ENCODE data around the gene ZNF454. TPM values are rescaled to one million over a fixed set of nuclear protein-coding genes. Genes with fewer than 3 reads are reported as not detected.

ZNF454 gene
- total and polyA plus RNA-seq, 9 donors = 2.2 to 7.4 (median 4.4) TPM

DNA sequence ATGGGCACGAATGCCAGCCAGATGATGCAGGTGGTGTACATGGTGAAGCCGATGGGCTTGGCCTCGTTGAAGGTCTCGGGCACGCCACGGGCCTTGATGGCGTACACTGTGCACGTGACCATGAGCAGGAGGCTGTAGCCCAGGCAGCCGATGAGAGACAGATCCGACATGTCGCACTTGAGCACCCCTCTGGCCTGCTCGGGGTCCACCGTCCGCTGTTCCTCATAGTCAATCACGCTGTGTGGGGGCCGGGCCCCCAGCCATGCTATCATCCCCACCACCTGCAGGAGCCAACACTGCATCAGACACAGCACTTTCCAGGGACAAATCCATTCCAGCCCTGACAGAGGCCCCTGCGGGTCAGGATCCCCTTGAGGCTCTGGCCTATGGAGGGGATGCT, 41.9 kb downstream of the ZNF454 start:
- 94 to 98% (median 96%) methylated on average over 17 of the region's 17 CpGs for WGBS, 3 donors
- intact Hi-C loops (cut with DNase I) = no loop called here
- H3K36me3 ChIP-seq = no peaks in the 10 kb centered on the region
- no peak overlapping the region for H3K4me3 ChIP-seq
- H3K4me1 ChIP-seq (ENCODE audit: insufficient read depth) = no peaks in the 10 kb centered on the region
- DNase-seq = no peak
- peaks cover 6 to 21% of the 10 kb centered on the region in 2 donors for H3K9me3 ChIP-seq
- H3K27me3 ChIP-seq = no peaks in the 10 kb centered on the region
- TF ChIP-seq POLR2A (IDR thresholded peaks at IDR 0.05) (no peak), EP300 (IDR thresholded peaks at IDR 0.05) (no peak)
- TF ChIP-seq, protein P1, sequence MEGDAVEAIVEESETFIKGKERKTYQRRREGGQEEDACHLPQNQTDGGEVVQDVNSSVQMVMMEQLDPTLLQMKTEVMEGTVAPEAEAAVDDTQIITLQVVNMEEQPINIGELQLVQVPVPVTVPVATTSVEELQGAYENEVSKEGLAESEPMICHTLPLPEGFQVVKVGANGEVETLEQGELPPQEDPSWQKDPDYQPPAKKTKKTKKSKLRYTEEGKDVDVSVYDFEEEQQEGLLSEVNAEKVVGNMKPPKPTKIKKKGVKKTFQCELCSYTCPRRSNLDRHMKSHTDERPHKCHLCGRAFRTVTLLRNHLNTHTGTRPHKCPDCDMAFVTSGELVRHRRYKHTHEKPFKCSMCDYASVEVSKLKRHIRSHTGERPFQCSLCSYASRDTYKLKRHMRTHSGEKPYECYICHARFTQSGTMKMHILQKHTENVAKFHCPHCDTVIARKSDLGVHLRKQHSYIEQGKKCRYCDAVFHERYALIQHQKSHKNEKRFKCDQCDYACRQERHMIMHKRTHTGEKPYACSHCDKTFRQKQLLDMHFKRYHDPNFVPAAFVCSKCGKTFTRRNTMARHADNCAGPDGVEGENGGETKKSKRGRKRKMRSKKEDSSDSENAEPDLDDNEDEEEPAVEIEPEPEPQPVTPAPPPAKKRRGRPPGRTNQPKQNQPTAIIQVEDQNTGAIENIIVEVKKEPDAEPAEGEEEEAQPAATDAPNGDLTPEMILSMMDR (IDR thresholded peaks at IDR 0.05) = no peak
- no peak overlapping the region for H3K27ac ChIP-seq

DNA sequence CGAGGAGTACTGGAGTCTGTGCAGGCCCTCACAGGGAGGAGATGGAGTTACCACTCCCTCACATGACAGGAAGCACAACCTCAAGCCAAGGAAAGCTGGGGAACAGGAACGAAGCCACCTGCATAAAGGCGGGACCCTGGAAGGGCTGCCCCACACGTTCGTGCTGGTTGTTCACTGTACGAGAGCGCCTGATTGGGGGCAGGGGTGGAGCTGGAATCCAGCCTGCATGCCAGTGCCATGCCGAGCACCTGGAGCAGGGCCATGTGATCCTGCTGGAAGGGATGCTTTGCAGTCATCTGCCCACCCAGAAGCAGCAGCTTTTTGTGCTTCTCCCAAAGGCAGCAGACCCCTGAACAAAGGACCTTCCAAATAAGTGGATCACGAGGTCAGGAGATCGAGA, 42.7 kb downstream of the ZNF454 start:
- Histone ChIP-seq H3K4me1 (ENCODE audit: insufficient read depth) (no peaks in the 10 kb centered on the region), H3K36me3 (no peaks in the 10 kb centered on the region), H3K9me3 (peaks cover 6 to 21% of the 10 kb centered on the region in 2 donors), H3K27me3 (no peaks in the 10 kb centered on the region), H3K27ac (no peak overlapping the region), H3K4me3 (no peak overlapping the region)
- no peak for DNase-seq
- TF ChIP-seq, protein P1 (IDR thresholded peaks at IDR 0.05) = no peak
- TF ChIP-seq EP300 (IDR thresholded peaks at IDR 0.05) (no peak), POLR2A (IDR thresholded peaks at IDR 0.05) (no peak)
- intact Hi-C loops (cut with DNase I) = no loop called here
- WGBS, 3 donors = 89 to 94% (median 93%) methylated on average over 10 of the region's 10 CpGs

DNA sequence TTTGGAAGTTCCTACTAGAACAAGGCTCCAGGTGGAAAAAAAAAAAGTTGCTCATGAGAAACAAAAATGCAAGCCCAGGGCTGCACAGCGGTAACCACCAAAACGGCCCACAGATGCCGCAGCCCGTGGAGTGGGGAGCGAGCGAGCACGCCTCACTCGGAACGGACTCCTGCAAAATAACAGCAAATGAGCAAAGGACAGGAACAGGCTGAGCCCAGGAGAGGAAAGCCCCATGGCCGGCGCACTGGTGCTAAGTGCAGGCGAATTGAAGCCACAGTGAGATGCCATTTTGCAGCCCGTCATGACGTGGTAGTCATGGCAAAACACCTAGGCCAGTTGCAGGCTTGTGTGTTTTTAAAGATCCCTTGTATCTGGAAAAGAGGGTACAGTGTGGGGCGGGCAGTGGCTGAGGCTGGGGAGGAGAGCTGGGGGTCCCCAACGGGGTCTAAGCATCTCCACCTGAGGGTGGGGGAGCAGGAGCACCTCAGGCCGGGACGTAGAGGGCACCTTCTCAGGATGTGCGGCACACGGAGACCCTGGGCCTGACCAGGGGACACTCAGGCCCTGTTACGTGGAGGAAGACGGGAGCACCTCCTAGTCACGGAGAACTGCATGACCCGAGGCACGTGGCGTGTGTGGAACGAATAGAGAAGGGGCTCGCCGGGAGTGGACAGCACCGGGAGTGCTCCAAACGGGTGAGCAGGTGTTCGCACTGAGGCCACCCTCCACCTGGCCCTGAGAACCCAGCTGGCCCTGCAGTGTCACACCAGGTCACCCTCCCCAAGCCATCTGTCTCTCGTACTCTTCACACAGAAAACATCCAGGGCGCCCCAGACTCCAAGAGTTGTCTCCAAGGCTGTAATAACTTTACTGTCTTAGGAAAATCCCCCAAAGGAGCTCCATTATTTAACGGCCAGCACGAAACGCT, 43.4 kb downstream of the ZNF454 start:
- peaks cover 6 to 23% of the 10 kb centered on the region in 2 donors for H3K9me3 ChIP-seq
- intact Hi-C loops (cut with DNase I) = no loop called here

DNA sequence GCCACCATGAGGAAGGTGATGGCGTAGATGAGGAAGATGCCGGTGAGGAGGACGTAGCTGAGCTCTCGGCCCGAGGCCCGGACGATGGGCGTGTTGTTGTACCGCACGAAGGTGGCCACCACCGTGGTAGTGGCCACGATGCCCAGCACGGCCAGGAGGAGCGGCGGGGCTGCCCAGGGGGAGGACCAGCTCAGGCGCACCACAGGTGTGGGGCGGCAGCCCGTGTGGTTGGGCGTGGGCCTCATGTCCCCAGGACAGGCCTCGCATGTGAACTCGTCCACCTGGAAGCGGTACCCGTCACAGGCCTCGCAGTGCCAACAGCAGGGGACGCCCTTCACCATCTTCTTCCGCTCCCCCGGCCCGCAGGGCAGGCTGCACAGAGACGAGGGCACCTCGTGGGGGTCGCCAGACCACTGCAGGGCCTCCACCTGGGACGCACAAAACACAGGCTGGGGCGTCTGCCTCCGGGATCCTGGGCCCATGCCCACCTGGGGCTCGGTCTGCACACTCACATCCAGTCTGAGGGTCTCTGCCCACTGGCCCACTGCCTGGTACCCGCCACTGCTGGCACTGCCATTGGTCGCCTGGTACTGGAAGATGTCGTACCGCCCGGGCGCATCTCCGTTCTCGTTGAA, 45.4 kb downstream of the ZNF454 start:
- no peak for DNase-seq
- TF ChIP-seq EP300 (IDR thresholded peaks at IDR 0.05) = no peak
- no peak for TF ChIP-seq POLR2A (IDR thresholded peaks at IDR 0.05)
- TF ChIP-seq, protein P1 (IDR thresholded peaks at IDR 0.05) = no peak
- Histone ChIP-seq H3K27me3 (no peaks in the 10 kb centered on the region), H3K36me3 (no peaks in the 10 kb centered on the region), H3K9me3 (peaks cover 6 to 20% of the 10 kb centered on the region in 2 donors), H3K4me1 (ENCODE audit: insufficient read depth) (no peaks in the 10 kb centered on the region), H3K4me3 (no peak overlapping the region), H3K27ac (no peak overlapping the region)
- 96 to 98% (median 97%) methylated on average over 36 to 43 of the region's 43 CpGs for WGBS, 3 donors
- intact Hi-C loops (cut with DNase I) = no loop called here

More for the DNA sequence above, 43.4 kb downstream of the ZNF454 start:
- Histone ChIP-seq H3K4me3 (no peak overlapping the region), H3K36me3 (no peaks in the 10 kb centered on the region), H3K27ac (no peak overlapping the region), H3K4me1 (ENCODE audit: insufficient read depth) (no peaks in the 10 kb centered on the region), H3K27me3 (no peaks in the 10 kb centered on the region)
- TF ChIP-seq, protein P1 (IDR thresholded peaks at IDR 0.05) = no peak
- TF ChIP-seq EP300 (IDR thresholded peaks at IDR 0.05) (no peak), POLR2A (IDR thresholded peaks at IDR 0.05) (no peak)
- no peak for DNase-seq
- 94 to 96% (median 96%) methylated on average over 37 of the region's 37 CpGs for WGBS, 3 donors
